Activated T-cell treated with anti-CD3 and anti-CD28 coated beads for 24 hours (primary cell): ENCODE data around the gene LRP1B.
"Not testable (repeated sequence)": the region's sequence is repeated elsewhere in the genome, so short reads cannot be mapped to it uniquely, and the experiment has no call there.

Source experiments
- DNase-seq: peaks from one replicate; pipeline ENCODE4 v3.0.0-alpha.2; 2020; ENCODE audit warnings: low read depth

LRP1B gene

GRCh38 chr2:140601801-140602200 is 1529.0 kb downstream of the LRP1B start:
- no peak for DNase-seq

DNA sequence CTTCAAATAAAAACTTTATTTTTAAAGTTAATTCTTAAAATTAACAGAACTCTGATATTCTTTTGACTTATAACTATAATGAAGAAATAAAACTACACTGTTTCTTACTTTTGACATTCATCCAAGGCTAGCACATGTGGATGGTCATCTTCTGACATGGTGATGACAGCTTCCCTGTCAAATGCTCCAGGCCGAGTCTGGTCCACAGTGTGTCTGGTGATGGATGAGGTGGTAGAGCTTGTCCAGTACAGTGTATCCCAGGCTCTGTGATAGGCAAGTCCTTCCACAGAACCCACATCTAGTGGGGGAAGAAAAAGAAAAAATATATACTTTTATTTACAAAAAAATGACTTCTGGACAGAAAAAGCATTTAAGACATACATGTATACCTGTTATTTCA is 1529.5 kb downstream of the LRP1B start:
- no peak for DNase-seq

GRCh38 chr2:140600116-140600515 is 1530.7 kb downstream of the LRP1B start:
- DNase-seq, result no peak

DNA sequence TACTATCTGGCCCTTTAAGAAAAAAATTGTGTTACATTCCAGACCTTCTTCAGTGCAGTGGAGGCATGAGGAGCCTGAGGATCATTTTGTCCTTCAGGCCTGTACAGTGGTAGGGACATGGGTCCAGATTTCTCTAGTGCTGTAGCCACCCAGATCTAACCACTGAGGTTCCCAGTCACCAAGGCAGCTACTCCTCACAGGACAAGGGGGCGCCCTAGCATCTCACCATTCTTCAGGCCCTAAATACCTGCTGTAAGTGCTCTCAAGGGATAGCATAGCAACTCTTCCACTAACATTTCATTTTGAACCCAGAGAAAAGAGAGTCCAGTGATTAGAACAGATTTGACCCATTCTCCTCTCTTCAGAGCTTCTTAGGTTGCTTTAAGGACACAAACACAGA is 1533.0 kb downstream of the LRP1B start:
- no peak for DNase-seq

DNA sequence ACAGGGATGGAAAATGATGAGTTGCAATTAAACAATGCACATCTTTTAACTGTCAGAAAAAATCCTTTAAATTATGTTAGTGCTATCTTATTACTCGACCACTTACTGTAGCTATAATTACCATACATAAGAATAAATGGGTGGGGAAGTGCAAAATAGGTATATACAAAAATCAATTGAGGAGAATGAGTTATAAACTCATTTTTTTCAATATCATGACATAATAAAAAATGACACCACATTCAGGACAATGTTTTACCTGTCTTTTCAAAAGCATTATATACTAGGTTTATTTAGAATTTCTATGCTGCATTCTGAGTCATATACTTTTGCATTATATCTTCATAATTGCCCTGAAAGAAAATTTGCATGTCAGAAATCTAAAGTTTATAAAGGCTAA is 1533.6 kb downstream of the LRP1B start:
- DNase-seq, result no peak

- no peak for DNase-seq
Measured at GRCh38 chr2:140596447-140596846, 1534.4 kb downstream of the LRP1B start.

GRCh38 chr2:140595107-140595506 is 1535.7 kb downstream of the LRP1B start:
- DNase-seq, result no peak

DNA sequence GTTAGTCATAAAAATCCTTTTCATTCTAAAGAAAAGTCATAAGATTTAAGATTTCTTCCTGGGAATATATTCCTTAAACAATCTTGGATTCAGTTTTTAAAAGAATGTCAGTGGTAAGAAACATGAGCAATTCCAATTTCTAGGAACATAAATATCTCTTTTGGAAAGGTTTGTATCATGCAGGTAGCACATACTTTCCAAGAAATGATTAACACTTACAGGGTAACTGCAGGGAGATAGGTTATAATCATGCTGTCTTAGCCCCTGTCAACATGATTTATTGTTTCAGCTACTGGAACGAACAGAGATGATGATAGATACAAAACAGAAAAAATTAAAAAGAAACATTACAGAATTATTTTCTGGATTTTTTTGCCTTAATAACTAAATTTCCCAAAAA is 1537.7 kb downstream of the LRP1B start:
- no peak for DNase-seq

DNA sequence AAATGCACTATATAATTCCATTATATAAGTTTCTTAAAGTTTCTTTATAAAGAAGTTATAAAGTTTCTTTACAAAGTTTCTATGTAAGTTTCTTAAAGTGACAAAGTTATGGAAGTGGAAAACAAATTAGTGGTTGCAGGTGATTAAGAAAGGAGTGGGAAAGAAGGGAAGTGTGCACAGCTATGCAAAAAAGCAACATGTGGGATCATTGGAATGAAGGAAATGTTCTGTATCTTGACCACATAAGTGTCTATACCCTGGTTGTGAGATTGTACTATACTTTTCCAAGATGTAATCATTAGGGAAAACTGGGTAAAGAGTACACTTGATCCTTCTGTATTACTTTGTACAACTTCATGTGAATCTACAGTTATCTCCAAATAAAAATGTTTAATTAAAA is 1541.1 kb downstream of the LRP1B start:
- no peak for DNase-seq

GRCh38 chr2:140589273-140589672 is 1541.5 kb downstream of the LRP1B start:
- no peak for DNase-seq

- no peak for DNase-seq
Measured at GRCh38 chr2:140586379-140586778, 1544.4 kb downstream of the LRP1B start.

GRCh38 chr2:140585016-140585415 is 1545.8 kb downstream of the LRP1B start:
- DNase-seq, result no peak

- no peak for DNase-seq
Measured at GRCh38 chr2:140584471-140584870, 1546.3 kb downstream of the LRP1B start.

DNA sequence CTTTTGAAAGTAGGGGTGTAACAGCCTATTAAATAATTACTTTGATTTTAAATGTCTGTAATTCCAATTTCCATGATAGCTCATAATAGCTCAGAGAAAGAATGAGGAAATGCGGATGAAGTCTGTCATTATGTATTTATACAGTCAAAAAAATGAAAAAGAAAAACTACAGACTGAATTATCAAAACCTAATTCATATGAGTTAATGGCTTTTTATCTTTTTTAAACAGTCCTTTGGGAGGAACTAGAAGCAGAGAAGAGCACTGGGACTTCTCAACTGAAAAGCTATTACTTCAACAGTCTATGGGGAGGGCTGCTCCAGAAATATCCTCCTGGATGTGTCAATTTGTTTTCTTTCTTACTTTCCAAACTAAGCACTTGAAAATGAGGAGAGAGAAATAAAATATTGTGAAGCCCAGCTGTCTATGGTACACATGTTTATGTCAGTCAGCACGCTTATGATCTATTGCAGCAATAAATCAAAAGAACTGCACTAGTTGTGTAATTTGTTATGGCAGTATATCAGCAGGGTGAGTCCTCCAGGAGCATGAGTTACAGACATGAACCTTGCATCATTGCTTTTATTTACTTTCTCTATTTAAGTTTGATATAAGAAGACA is 1550.2 kb downstream of the LRP1B start:
- no peak for DNase-seq

DNA sequence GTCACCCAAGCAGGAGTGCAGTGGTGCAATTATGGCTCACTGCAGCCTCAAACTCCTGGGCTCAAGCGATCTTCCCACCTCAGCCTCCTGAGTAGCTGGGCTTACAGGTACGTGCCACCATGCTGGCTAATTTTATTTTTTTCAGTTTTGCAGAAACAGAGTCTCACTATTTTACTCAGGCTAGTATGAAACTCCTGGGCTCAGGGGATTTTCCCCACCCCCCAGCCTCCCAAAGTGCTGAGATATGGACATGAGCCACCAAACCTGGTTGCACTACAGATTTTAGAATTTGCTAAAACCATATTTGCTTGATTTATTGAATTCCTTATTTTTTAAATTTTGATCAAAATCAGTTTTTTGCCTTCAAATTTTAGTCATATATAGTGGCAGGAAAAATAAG is 1553.4 kb downstream of the LRP1B start:
- no peak for DNase-seq

DNA sequence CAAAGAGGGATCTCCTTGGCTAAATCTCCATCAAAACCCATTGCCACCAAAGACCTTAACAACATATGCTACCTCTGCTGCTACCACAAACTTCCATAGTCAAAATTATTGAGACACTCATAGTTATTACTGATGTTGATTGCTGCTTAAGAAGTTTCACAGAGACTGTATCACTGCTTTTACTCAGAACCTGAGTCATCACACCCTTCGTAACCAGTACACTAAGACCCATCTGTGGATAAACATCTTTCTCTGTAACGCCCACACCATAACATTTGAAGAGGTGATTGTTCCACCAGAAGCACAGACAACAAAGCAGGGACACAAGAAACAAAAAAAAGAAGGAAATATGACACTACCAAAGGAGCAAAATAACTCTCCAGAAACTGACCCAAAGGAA is 1563.1 kb downstream of the LRP1B start:
- no peak for DNase-seq

DNA sequence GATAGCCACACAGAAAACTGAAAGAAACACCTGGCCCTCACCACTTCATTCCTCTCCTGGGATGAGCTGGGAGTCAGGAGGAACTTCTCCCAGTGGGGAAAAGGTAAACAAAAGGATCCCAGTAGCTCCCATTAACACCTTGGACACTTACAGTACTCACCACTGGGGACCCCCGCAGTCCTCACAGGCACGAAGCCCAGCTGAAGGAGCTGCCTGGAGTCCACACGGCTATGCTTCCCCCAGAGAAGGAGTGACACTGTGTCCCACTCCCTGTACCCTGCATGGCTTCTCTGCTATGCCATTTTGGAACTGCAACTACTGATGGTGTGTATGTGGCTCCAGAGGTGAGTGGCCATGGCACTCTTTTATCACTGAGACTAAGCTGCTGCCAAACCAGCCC is 1565.1 kb downstream of the LRP1B start:
- DNase-seq, result no peak

DNA sequence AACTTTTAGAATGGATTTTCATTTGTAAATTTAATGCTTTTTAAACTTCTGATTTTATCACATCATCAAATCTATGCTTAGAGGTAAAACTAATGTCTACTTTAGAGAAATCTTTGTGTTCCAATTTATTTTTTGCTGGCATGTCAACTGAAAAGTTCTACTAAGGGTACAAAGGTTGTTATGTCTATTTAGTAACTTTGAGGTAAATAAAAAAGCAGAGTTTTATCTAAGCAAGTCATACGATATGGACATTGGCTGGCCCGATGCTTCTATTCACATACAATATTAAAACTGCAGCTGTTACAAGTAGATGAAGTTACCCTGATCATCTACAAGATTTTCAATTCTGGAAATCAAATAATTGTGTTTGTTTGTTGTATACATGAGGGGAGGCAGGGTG is 1575.1 kb downstream of the LRP1B start:
- no peak for DNase-seq

- no peak for DNase-seq
Measured at GRCh38 chr2:140552634-140553033, 1578.2 kb downstream of the LRP1B start.

DNA sequence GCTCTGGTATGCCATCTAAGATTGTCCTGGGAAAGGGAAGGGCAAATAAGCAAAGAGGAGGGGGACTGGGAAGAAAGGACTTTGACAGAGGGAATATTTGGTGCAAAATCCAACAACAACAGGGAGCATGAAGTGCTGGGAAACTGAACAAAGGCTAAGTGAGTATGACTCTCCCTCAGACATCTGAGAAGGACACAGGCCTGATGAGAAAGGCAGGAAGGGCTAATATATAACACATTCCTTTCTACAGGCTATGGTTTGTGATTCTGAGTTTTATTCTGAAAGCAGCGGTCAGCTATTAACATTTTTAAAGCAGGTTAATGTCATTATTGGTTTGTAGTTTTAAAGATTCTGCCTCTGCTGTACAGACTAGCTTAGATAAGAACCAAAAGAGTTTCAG is 1579.5 kb downstream of the LRP1B start:
- no peak for DNase-seq

DNA sequence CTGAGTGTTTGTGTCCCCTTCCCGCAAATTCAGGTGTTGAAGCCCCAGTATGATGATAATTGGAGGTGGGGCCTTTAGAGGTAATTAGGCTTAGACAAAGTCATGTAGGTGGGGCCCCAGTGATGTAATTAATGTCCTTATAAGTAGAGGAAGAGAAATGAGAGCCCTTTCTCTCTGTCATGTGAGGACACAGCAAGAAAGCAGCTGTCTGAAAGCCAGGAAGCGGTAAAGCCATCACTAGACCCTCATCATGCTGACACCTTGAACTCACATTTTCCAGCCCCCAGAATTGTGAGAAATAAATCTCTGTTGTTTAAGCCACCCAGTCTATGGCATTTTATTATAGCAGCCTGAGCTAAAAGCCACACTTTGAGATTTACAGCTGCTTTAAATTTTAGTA is 1580.0 kb downstream of the LRP1B start:
- no peak for DNase-seq

- not testable (repeated sequence) for DNase-seq
Measured at GRCh38 chr2:140544769-140545168, 1586.0 kb downstream of the LRP1B start.

DNA sequence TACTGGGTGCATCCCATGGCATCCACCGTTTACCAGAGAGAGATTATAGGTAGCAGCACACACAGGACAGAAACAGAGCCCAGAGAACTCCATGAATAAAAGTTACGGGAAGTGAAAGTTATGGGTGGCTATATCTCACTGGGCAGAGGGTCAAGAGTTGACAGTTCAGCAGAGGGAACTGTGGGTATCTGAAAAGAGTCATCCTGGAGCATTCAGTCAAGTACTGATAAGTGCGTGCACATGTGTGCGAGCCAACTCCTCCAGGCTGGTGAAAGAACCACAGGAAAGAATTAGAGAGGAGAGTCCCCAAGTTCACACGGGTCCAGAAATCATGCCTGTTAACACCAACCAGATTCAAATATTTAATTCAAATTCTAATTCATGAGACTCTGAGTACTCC is 1588.2 kb downstream of the LRP1B start:
- DNase-seq, result no peak

DNA sequence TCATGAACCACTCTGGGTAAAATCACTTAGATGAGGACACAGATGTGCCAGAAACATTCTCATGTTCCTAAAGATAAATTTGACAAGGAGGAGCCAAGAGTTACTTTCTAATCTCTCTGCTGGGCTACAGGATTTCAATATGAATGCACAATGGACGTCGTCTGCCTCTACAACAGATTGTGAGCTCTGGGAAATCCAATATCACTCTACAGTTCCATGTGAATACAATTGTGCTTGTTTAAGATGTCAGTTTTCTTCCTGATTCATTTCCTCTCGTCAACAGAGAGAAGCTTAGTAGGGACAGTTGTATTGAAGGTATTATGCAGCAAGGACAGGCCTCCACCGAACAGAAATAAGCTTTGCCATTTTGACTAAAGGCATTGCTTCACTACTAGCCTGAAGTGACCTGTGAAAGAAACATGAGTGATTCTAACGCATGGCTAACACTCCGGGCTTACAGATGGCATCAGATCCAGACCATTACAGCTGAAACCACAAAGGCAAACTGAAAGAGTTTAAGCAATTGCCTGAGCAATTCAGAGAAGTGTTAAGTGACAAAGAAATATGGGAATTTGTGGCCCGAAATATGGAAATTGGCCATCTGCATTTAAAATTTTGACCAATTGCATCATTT is 1591.5 kb downstream of the LRP1B start:
- DNase-seq, result no peak
